Hindlimb muscle (tissue), 1 donor: ENCODE results near the gene ANAPC4. TPM values are rescaled to one million over a fixed set of nuclear protein-coding genes. Genes with fewer than 3 reads are reported as not detected.
"Not testable (repeated sequence)": the region's sequence is repeated elsewhere in the genome, so short reads cannot be mapped to it uniquely, and the experiment has no call there.

Source experiments
- DNase-seq: peaks from one replicate; pipeline ENCODE4 v3.0.0-alpha.2; 2013
- polyA plus RNA-seq: library from polyadenylated mRNA; unstranded; fragments of 120-200 nt; gene quantifications from one replicate; pipeline ENCODE4 v1.2.1, GENCODE V29; 2013; ENCODE audit not compliant: insufficient read length

The ANAPC4 gene, protein sequence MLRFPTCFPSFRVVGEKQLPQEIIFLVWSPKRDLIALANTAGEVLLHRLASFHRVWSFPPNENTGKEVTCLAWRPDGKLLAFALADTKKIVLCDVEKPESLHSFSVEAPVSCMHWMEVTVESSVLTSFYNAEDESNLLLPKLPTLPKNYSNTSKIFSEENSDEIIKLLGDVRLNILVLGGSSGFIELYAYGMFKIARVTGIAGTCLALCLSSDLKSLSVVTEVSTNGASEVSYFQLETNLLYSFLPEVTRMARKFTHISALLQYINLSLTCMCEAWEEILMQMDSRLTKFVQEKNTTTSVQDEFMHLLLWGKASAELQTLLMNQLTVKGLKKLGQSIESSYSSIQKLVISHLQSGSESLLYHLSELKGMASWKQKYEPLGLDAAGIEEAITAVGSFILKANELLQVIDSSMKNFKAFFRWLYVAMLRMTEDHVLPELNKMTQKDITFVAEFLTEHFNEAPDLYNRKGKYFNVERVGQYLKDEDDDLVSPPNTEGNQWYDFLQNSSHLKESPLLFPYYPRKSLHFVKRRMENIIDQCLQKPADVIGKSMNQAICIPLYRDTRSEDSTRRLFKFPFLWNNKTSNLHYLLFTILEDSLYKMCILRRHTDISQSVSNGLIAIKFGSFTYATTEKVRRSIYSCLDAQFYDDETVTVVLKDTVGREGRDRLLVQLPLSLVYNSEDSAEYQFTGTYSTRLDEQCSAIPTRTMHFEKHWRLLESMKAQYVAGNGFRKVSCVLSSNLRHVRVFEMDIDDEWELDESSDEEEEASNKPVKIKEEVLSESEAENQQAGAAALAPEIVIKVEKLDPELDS
- polyA plus RNA-seq: 25.3 TPM

DNA sequence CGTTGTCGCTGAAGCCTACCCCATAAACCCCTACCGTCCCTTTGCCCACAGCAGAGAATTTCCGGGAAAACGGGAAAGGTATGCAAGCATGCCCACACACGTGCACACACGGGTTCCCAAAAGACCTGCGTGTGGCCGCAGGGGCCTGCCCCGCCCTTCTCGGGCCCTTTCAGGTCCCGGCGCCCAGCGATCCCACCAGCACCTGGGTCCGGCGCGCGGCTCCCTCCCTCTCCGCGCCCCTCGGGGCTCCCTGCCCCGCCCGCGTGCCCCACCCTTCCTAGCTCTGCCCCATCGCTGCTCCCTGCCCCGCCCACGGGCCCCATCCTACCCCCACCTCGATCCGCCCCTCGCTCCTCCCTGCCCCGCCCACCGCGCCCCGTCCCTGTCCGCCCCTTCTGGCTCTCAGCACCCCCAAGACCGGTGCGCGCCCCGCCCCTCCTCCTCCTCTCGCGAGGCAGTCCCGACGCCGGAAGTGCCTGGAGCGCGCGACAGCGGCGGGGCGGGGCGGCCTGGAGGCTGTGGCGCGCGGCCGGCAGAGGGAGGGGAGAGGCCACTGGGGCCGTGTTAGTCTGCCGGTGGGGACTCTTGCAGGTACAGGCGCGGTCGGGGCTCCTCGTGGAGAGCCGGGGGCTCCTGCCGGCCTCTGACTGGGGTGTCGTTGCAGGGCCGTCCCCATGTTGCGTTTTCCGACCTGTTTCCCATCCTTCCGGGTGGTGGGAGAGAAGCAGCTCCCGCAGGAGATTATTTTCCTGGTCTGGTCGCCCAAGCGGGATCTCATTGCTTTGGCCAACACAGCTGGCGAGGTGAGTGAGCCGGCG lies at the start of gene ANAPC4:
Gene ANAPC4, plus strand, starts transcription at position 510 of the 818 bp plus-strand sequence. Its CDS starts 165 bp downstream, at position 675.
- peak; percentile 91 for DNase-seq

DNA sequence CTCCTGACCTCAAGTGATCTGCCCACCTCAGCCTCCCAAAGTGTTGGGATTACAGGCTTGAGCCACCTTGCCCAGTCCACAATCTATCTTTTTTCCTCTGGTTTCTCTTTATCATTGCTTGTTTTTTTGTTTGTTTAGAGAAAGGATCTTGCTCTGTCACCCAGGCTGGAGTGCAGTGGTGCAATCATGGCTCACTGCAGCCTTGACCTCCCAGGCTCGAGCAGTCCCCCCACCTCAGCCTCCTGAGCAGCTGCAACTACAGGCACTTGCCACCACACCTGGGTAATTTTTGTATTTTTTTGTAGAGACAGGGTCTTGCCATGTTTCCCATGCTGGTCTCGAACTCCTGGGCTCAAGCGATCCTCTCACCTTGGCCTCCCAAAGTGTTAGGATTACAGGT lies 48.6 kb upstream of the ANAPC4 start:
- DNase-seq: not testable (repeated sequence)

DNA sequence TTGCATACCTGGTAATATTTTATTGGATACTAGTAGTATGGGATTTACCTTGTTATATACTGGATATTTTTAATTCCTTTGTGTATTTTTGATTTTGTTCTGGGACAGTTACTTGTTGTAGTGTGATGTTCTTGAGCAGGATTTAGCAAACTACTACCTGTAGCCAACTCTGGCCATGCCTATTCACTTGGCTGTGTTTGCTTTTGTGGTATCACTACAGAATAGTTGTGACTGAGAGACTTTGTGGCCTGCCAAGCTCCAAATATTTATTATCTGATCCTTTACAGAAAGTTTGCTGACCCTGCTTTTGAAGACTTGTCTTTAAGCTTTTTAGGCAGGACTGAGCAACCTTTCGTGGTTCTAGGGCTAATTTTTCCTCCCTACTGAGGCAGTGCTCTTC lies 46.7 kb upstream of the ANAPC4 start:
- no peak for DNase-seq

DNA sequence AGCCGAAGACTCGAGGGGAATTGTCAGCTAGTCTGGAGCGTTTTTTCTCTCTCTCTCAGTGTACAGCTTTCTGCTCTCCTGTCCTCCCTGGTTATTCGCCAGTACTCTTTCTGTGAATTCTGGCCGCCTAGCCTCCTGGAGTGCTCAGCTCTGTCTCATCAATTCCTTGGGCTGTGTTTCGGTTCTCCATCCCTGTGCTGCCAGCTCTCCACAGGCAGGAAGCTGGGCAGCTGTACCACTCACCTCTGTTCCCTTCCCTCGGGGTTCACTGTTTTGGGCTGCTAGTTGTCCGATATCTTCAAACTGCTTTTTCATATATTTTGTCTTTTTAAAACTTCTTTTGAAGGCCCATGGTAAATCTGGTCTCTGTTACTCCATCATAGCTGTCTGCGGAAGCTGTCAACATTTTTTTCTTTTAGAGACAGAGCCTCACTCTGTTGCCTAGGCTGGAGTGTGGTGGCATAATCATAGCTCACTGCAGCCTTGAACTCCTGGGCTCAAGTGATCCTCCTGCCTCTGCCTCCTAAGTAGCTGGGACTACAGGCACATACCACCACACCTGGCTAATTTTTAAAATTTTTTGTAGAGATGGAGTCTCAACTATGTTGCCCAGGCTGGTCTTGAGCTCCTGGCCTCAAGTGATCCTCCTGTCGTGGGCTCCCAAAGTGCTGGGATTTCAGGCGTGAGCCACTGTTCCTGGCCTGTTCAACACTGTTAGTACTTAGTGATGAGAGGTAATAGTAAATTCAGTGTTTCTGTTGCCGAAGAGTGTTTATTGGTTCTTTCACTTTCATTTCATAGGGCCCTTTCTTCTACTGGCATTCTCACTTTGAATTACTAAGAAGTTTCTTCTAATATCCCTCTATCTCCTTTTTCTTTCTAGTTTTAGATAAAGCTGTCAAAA lies 45.9 kb upstream of the ANAPC4 start:
- DNase-seq: no peak

DNA sequence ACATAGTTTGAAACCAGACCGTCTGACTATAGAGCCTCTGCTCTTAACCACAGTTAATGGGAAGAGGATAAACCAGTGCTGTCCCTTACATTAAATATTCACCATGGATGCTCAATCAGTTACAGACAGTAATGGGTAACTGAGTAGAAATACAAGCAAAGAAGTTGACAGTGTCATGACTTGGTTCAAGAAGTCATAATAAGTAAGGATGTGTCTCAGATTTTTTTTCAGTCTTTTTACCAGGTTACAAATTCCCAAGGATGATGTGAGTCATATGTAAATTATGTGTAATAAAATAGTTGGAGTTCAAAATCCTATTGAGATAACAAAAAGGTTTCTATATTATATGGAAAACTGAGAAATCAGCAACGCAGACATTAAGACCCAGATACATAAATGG lies 33.4 kb upstream of the ANAPC4 start:
- DNase-seq: no peak

DNA sequence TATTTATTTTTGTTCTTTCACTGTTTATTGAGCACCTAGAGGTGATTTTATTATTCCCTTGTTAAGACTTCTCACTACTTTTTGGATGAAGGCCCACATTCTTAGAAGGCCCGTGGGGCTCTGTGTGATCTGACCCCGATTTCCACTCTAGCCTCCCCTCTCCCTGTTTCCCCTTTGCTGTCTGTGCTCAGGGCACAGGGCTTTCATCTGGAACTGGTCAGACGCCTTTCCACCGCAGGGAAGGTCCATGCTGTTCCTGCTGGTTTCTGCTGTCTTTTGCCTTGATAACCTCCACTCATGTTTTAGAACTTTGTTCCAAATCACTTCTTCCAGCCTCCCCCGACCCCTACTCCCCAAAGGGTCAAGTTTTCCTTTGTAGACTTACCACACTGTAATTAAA lies 31.3 kb upstream of the ANAPC4 start:
- no peak for DNase-seq

DNA sequence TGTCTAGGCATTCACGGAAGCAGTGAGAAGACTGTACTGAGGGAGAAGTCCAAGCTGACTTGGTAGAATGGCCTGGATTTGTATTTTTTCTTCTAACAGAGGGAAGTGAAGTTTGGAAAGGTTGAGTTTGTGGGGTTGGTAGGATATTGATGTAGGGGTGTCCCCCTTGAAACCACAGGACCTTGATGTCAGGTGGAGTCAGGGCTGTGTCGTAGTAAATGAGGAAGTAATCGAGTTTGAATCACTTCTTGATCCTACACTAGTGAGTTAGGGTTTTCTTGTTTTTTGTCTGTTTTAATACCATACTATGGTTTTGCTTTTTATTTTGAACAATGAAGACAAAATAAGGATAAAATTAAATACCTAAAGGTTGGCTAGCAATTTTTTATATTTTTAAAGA lies 30.1 kb upstream of the ANAPC4 start:
- no peak for DNase-seq

DNA sequence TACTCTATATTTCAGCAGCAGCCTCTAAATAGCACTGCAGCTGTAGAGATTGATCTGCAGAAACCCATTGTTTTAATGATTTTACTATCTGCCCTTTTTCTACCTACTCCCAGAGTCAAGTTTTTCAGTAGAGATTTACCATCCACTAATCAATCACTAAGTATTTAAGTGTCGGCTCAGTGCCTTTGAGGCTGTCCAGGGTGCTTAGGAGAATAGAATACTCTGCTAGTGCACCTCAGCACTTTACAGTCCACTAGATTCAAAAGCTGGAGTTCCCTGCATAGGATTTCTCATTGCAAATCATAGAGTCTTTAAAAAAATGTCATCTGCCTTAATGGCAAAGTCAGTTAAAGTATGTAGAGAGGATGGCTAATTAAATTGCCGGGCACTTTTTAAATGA lies 29.6 kb upstream of the ANAPC4 start:
- DNase-seq: no peak

DNA sequence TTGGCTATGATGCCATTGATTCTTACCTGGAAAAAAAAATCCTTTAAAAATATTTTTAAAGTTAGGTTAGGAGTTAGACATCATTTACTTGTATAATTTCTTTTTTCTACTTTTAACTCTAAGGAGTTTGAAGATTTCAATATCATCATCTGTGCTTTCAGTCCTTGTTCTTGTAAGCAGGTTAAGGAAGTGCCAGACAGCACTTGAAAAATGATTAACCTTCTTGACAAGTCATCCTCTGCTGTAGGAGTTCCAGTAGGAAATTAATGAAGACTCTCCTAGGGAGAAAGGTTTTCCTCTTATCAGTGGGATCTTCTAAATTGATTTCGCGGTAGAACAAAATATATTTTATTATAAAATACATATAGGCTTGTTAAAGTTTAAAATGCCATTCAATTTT lies 29.1 kb upstream of the ANAPC4 start:
- no peak for DNase-seq

DNA sequence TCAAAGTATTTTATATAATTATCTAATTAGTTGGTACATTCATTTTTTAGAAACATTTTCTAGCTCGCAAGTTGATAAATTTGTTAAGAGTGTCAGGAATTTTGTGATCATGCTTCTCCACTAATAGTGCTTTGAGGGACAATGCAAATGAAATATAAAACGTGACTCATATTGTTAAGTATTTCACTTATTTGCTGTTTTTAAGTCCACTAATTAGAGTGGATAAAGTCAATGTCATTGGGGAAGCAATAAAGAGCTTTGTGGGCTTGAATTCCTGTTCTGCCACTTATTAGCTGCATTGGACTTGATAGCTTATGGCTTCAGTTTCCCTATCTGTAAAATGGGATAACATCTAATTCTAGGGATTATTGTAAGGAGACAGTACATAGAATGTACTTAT lies 26.5 kb upstream of the ANAPC4 start:
- no peak for DNase-seq

DNA sequence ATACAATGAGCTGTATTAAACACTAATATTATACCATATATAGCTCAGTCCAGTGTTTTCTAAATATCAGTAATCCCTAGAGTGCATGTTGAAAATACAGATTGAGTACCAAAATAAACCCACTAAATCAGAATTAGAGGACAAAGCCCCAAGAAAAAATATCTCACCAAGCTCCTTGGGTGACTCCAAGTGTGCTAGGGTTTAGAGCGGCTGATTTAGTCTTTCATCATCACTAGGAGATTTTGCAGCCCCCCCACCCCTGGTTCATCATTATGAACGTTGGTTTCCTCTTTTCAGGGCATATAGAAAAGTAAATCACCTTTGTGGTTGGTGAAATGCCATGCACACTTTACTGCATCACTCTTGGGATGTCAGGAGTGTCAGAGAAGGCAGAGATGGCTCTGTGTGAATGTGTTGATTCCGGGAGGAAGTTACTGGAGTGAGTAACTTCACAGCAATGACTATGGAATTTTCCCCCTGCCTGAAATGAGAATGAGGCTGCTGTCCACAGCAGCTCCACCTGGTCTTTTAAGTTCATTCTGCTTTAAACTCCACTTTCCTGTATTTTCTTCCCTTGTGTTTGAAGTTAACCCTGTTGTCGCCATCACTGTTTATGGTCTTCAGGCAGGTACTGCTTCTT lies 25.2 kb upstream of the ANAPC4 start:
- no peak for DNase-seq

DNA sequence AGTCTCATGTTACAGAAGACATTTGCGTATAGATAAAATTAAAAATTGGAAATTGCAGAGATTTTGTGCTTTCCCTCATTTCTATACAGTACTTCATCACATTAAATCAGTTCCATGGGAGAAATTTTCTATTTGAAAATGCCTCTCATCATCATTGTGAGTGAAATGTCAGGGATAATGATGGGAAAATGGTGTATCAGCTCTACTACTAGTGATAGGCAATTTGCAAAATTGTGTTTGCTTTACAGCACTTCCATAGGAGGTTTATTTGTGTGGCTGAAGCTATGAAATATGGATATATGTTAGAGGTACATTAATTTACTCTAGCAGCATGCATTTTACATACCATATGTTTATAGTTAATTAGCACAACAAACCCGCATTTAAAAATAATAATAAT lies 21.0 kb upstream of the ANAPC4 start:
- DNase-seq: no peak

DNA sequence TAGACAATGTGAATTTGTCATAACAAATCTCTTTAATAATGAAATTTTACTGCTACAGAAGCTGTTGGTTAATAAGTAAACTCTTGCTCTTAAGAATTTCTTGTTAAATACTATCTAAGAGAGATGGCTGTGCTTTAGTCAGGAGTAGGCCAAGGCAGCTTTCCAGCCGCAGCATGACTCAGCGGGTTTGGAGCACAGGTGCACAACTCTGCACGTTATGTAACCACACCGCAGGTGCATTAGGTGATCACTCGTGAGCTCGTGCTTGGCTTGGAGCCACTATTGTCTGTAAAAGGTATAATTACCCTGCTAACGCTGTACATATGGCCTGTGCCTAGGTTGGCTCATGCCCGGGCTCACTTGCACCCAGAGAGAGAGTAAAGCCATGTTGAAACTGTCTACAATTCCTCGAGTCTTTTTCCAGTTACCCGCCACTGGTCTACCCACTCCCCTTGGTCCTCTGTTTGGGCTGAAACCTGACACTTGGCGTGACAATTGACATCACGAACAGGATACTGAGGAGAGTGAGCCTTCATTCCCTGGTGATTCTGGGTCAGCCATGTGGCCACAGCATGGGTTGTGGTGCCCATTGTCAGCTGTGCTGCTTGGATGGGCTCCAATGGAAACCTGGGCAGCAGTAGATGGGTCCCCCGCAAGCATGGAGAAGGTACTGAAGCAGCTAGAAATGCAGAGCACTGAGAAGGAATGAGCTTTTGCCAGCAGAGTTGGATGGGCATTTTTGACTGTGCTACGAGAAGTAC lies 18.4 kb upstream of the ANAPC4 start:
- DNase-seq: no peak

DNA sequence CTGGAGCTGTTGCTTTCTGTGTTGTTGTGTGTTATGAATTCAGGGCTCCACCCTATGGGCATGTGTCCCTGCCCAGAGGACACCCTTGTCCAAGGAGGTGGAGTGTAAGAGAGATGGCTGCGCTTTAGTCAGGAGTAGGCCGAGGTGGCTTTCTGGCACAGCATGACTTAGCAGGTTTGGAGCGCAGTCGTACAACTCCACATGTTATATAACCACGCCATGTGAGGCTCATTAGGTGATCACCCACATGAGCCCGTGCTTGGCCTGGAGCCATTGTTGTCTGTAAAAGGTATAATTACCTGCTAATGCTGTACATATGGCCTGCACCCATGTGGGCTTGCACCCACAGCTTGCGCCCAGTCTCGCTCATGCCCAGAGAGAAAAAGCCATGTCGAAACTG lies 15.8 kb upstream of the ANAPC4 start:
- no peak for DNase-seq

DNA sequence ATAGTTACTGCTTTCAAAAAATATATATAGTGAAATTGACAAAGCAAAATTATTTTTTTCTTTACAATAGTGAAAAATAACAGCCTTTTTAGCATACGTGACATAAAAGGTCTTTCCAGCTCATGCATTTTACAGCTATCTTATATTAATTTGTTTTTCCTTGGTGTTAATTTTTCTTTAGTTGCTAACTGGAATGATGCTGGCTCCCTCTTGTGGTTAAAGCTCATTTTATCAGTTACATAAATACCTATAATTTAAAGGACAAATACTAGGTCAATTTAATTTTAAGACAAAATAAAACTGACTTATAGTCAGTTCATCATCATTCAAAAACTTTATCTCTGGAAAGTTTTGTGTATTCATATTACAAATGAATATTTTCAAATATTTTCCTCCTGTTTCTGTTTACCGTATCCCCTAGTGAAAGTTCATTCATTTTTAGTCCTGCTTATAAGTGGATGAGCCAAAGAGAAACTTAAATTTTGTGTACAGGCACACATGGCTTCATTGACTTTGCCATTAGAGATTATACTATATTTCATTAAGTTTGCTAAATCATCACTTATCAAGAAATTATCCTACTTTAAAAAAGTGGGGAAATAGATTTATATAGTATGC lies 9.9 kb upstream of the ANAPC4 start:
- DNase-seq: no peak

DNA sequence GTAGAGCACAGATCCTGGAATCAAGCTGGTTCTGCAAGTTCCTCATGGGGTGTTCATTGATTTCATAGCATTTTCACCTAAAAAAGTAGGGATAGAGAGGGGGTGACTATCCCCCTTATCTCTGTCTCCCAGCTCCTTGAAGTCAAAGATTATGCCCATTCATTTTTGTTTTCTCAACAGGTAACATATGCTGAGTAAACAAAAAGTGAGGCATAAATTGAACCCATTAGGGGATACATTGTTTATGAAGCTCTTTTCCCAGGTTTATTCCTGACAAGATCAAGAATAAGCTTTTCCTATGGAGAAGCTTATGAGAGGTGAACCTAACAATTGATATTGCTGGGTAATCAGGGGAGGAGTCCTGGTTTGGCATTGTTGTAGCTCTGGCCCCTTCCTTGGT lies 9.2 kb upstream of the ANAPC4 start:
- DNase-seq: no peak

DNA sequence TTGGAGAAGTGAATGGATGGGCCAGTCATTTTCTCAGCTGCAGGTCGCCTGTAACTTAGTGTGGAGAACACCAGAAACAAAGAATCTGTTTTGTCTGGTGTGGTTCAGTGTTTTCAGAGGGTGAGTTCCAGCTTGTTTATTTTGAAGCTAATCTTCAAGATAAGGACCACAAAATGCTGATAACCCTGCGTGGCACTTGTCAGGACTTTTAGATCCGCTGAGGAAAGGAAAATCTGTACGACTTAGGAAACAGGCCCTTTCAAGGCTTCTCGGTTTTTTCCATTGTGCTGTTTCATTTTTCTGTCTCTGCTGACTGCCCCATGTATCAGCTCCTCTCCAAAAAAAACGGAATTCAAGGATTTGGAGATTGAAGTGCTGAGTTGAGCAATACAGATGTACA lies 8.7 kb upstream of the ANAPC4 start:
- no peak for DNase-seq

DNA sequence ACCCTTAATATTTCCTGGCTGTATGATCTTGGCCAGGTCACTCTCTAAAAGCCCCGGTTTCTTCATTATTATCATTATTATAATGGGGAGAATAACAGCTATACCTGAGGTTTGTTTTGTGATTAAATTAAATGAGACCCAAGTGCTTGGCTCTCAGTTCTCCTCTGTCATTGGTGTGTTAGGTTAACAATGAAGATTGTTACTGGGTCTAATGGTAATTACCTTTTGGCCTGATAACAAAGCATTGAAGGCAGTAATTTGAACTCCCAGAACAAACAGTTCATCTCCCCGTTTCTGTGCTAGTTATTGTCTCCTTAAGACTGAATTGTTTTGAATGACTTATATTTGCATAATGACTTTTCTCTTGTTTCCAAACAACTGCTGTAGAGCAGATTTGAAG lies 6.8 kb upstream of the ANAPC4 start:
- no peak for DNase-seq

DNA sequence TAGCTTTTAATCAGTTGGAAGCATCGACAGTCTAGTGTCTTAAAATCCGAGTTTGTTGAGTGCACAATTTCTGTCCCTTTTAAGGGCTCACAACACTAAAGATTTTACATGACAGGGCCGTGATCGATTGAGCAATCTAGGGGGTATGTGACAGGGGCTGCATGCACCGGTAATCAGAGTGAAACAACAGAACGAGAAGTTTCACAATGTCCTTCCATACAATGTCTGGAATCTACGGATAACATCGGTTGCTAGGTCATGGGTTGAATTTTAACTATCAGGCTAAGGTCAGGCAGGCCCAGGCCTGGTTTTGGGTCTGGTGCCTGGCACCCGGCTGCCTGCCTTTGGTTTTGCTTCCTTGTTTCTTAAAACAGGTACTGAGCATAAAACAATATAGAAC lies 4.5 kb upstream of the ANAPC4 start:
- DNase-seq: not testable (repeated sequence)
